Activated CD8-positive, alpha-beta memory T cell treated with anti-CD3 and anti-CD28 coated beads for 36 hours (primary cell): Measurements from ENCODE around the gene ZNF814. TPM values are rescaled to one million over a fixed set of nuclear protein-coding genes. Genes with fewer than 3 reads are reported as not detected.
"Not testable (repeated sequence)": the region's sequence is repeated elsewhere in the genome, so short reads cannot be mapped to it uniquely, and the experiment has no call there.

ENCODE experiments used
- CTCF ChIA-PET: fragments of 350-600 bp; sonication (Branson Sonifier 250); formaldehyde crosslinking; loops from one replicate; lab custom pipeline; 2021; ENCODE audit warnings: antibody characterized with exemption; lab: Charles Lee
- POLR2A ChIA-PET: fragments of 350-600 bp; sonication (Branson Sonifier 250); formaldehyde crosslinking; loops from one replicate; lab custom pipeline; 2021; ENCODE audit warnings: antibody characterized with exemption; lab: Charles Lee
- total RNA-seq, 2 experiments: library from RNA; stranded (reverse); gene quantifications; one replicate each; pipeline ENCODE4 v1.2.3, GENCODE V29; 2021

The ZNF814 gene
- 10 to 100 TPM; 34.3 to 36.8 TPM for total RNA-seq

- ChIA-PET POLR2A (no interaction called here), CTCF (no interaction called here)
Measured at GRCh38 chr19:57888560-57889231, at the start of gene ZNF814. ZNF814 (minus strand) TSS chr19:57889037; CDS start chr19:57888802, 235 bp downstream.

- CTCF ChIA-PET: interaction anchor here (0.6 kb wide), 2 partner anchors 13 to 155 kb away, joined by 3 read pairs; no protein-coding TSS in a partner anchor
- POLR2A ChIA-PET: interaction anchor here (0.6 kb wide), 1 partner anchor 193 kb away, joined by 3 read pairs; no protein-coding TSS in a partner anchor
Measured at GRCh38 chr19:57935731-57936130, 46.9 kb upstream of the ZNF814 start.

- ChIA-PET CTCF (interaction anchor here (0.6 kb wide), 2 partner anchors 13 to 156 kb away, joined by 3 read pairs; no protein-coding TSS in a partner anchor), POLR2A (interaction anchor here (0.6 kb wide), 1 partner anchor 192 kb away, joined by 3 read pairs; no protein-coding TSS in a partner anchor)
Measured at GRCh38 chr19:57934820-57935665, 46.2 kb upstream of the ZNF814 start, which contains the start of gene ZNF418. ZNF418 (minus strand) TSS chr19:57935402; CDS start chr19:57933822, 1,580 bp downstream.

- CTCF ChIA-PET: no interaction called here
- POLR2A ChIA-PET: no interaction called here
Measured at GRCh38 chr19:57927587-57927986, 38.8 kb upstream of the ZNF814 start.

GRCh38 chr19:57916168-57916995 lies 27.5 kb upstream of the ZNF814 start, which contains the start of gene ZNF417:
ZNF417 (minus strand) TSS chr19:57916592; CDS start chr19:57916411, 181 bp downstream.
- POLR2A ChIA-PET: interaction anchor here (0.6 kb wide), 3 partner anchors 86 to 436 kb away, joined by 3 to 4 read pairs (median 3); partner anchors contain the start of gene ZNF606
- CTCF ChIA-PET: interaction anchor here (1.1 kb wide), 1 partner anchor 30 kb away, joined by 3 read pairs; no protein-coding TSS in a partner anchor

GRCh38 chr19:57914531-57914930 lies 25.7 kb upstream of the ZNF814 start:
- ChIA-PET CTCF (no interaction called here), POLR2A (no interaction called here)

- ChIA-PET CTCF (interaction anchor here (0.7 kb wide), 1 partner anchor 302 kb away, joined by 5 read pairs; no protein-coding TSS in a partner anchor), POLR2A (interaction anchor here (0.6 kb wide), 1 partner anchor 10 kb away, joined by 3 read pairs; no protein-coding TSS in a partner anchor)
Measured at GRCh38 chr19:57907394-57907793, 18.6 kb upstream of the ZNF814 start.

- ChIA-PET CTCF (no interaction called here), POLR2A (no interaction called here)
Measured at GRCh38 chr19:57905258-57905657, 16.4 kb upstream of the ZNF814 start.

GRCh38 chr19:57903618-57904184 lies 14.9 kb upstream of the ZNF814 start:
- POLR2A ChIA-PET: no interaction called here
- CTCF ChIA-PET: no interaction called here

- ChIA-PET POLR2A (no interaction called here), CTCF (interaction anchor here (0.6 kb wide), 1 partner anchor 10 kb away, joined by 3 read pairs; no protein-coding TSS in a partner anchor)
Measured at GRCh38 chr19:57900311-57900710, 11.5 kb upstream of the ZNF814 start.

- POLR2A ChIA-PET, CTCF ChIA-PET: not testable (repeated sequence)
Measured at GRCh38 chr19:57890706-57891105, 1.9 kb upstream of the ZNF814 start.

- POLR2A ChIA-PET: no interaction called here
- CTCF ChIA-PET: no interaction called here
Measured at GRCh38 chr19:57888107-57888559, 704 bp downstream of the ZNF814 start.

- ChIA-PET POLR2A (no interaction called here), CTCF (interaction anchor here (1.7 kb wide), 1 partner anchor 29 kb away, joined by 3 read pairs; the partner anchor contains the start of gene ZNF417)
Measured at GRCh38 chr19:57887195-57887941, 1.5 kb downstream of the ZNF814 start.

GRCh38 chr19:57886046-57886445 lies 2.8 kb downstream of the ZNF814 start:
- POLR2A ChIA-PET: interaction anchor here (0.7 kb wide), 1 partner anchor 13 kb away, joined by 4 read pairs; no protein-coding TSS in a partner anchor
- CTCF ChIA-PET: interaction anchor here (0.6 to 1.7 kb wide), 3 partner anchors 12 to 779 kb away, joined by 3 to 5 read pairs (median 4); partner anchors contain the start of gene ZNF417

GRCh38 chr19:57873883-57874799 lies 14.7 kb downstream of the ZNF814 start:
- CTCF ChIA-PET, POLR2A ChIA-PET: not testable (repeated sequence)

- POLR2A ChIA-PET: interaction anchor here (0.6 kb wide), 1 partner anchor 14 kb away, joined by 4 read pairs; no protein-coding TSS in a partner anchor
- CTCF ChIA-PET: no interaction called here
Measured at GRCh38 chr19:57872450-57872849, 16.4 kb downstream of the ZNF814 start.
